HK-2 (cell line): ENCODE data around the gene DUSP16.
A peak's percentile ranks its signal among the peaks of the same experiment; 100 is the strongest.
"Not testable (repeated sequence)": the region's sequence is repeated elsewhere in the genome, so short reads cannot be mapped to it uniquely, and the experiment has no call there.

ENCODE experiments used
- DNase-seq: peaks from one replicate; pipeline ENCODE4 v3.0.0-alpha.2; 2018; ENCODE audit not compliant: unreplicated experiment

Gene DUSP16

GRCh38 chr12:12583510-12584178 lies 21.0 kb upstream of the DUSP16 start:
- no peak for DNase-seq

- no peak for DNase-seq
These were observed 20.2 kb upstream of the DUSP16 start for GRCh38 chr12:12582895-12583303.

GRCh38 chr12:12582193-12582881 lies 19.7 kb upstream of the DUSP16 start:
- DNase-seq, result no peak

GRCh38 chr12:12580716-12581115 lies 18.1 kb upstream of the DUSP16 start:
- DNase-seq, result not testable (repeated sequence)

- DNase-seq, result no peak
These were observed 15.1 kb upstream of the DUSP16 start for GRCh38 chr12:12577786-12578185.

GRCh38 chr12:12572659-12573058 lies 10.0 kb upstream of the DUSP16 start:
- DNase-seq, result no peak

- DNase-seq, result not testable (repeated sequence)
These were observed 3.3 kb upstream of the DUSP16 start for GRCh38 chr12:12565971-12566370.

GRCh38 chr12:12564911-12565310 lies 2.2 kb upstream of the DUSP16 start:
- DNase-seq, result no peak

- DNase-seq, result peak; percentile 5
These were observed 746 bp upstream of the DUSP16 start for GRCh38 chr12:12563290-12563928.

GRCh38 chr12:12562016-12562483 lies 613 bp downstream of the DUSP16 start:
- DNase-seq, result peak; percentile 37

- peak; percentile 63 for DNase-seq
These were observed 1.2 kb downstream of the DUSP16 start for GRCh38 chr12:12561371-12562015.

GRCh38 chr12:12560587-12561370 lies 1.9 kb downstream of the DUSP16 start:
- DNase-seq, result peak; percentile 34

GRCh38 chr12:12559719-12560296 lies 2.9 kb downstream of the DUSP16 start:
- DNase-seq, result no peak

- DNase-seq, result no peak
These were observed 4.4 kb downstream of the DUSP16 start for GRCh38 chr12:12558291-12558690.

GRCh38 chr12:12557733-12558132 lies 4.9 kb downstream of the DUSP16 start:
- DNase-seq, result no peak

GRCh38 chr12:12555656-12556055 lies 7.0 kb downstream of the DUSP16 start:
- DNase-seq, result no peak

GRCh38 chr12:12553208-12553785 lies 9.4 kb downstream of the DUSP16 start:
- DNase-seq, result no peak

- no peak for DNase-seq
These were observed 11.5 kb downstream of the DUSP16 start for GRCh38 chr12:12551115-12551514.

- no peak for DNase-seq
These were observed 12.4 kb downstream of the DUSP16 start for GRCh38 chr12:12550277-12550676.

- DNase-seq, result no peak
These were observed 13.2 kb downstream of the DUSP16 start for GRCh38 chr12:12549426-12549825.

- no peak for DNase-seq
These were observed 13.9 kb downstream of the DUSP16 start for GRCh38 chr12:12548713-12549112.
